Spleen (tissue), 7 donors: ENCODE measurements around the gene GNMT.

Source experiments
- CTCF ChIP-seq, 11 experiments: fragments of 200-600 bp in 7 of 11; fragments of 450-650 bp in 4 of 11; sonication (generic) in 4 of 11; IDR thresholded peaks in 8 of 11; conservative IDR thresholded peaks in 3 of 11; 1 replicate in 7 of 11; 2 replicates in 4 of 11; pipeline versions ENCODE4 v1.4.0 to v1.8.0; 2016 to 2021; ENCODE audit warnings: antibody characterized with exemption in 11 of 11, inconsistent platforms in 4 of 11, mild to moderate bottlenecking in 1 of 11
- POLR2A ChIP-seq, 3 donors: fragments of 450-650 bp; IDR thresholded peaks; one replicate each; pipeline ENCODE4 v1.5.1; 2017; ENCODE audit warnings: antibody characterized with exemption in 3 of 3, mild to moderate bottlenecking in 1 of 3
- donor health status: DM: no; HTN: no; CAD: no; lungs with moderate emphysema.
- donor health status: DM: no; HTN: no; CAD: no.
- donor health status: DM: no; HTN: no; CAD: no.

DNA sequence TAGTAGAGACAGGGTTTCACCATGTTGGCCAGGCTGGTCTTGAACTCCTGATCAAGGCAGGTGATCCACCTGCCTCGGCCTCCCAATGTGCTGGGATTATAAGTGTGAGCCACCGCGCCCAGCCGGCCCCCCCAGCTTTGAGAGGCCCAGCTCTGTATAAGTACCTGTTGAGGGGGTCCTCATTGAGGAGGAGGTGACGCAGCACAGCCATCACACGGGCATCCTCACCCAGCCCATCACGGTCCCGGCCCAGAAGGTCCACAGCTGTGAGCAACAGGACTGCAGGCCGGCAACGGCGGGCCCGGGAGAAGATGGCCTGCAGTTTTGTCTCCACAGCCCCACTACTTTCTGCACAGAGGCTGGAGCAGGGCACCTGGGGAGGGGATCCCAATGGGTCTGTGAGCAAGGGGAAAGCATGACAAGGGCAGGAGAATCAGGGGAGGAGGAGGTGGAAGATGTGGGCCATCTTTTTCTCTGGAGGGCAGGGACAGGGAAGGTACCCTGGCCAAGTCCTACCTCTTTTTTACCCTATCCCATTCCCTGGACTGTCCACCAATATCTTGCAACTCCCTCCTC is 7.7 kb downstream of the GNMT start:
- TF ChIP-seq CTCF (IDR thresholded peaks at IDR 0.05 in 8 of 11, conservative IDR thresholded peaks at IDR 0.05 in 3 of 11), result no peak
- TF ChIP-seq POLR2A (IDR thresholded peaks at IDR 0.05), result no peak
